GM19397 (cell line): ENCODE results near the gene GNAS.
A peak's percentile ranks its signal among the peaks of the same experiment; 100 is the strongest.
"Not testable (repeated sequence)": the region's sequence is repeated elsewhere in the genome, so short reads cannot be mapped to it uniquely, and the experiment has no call there.

Experiments
- ATAC-seq: cut with Tn5 transposase; IDR thresholded peaks from one replicate; pipeline ENCODE4 v1.9.1; 2021; ENCODE audit warnings: mild to moderate bottlenecking, moderate library complexity; ENCODE audit not compliant: unreplicated experiment

Gene GNAS

DNA sequence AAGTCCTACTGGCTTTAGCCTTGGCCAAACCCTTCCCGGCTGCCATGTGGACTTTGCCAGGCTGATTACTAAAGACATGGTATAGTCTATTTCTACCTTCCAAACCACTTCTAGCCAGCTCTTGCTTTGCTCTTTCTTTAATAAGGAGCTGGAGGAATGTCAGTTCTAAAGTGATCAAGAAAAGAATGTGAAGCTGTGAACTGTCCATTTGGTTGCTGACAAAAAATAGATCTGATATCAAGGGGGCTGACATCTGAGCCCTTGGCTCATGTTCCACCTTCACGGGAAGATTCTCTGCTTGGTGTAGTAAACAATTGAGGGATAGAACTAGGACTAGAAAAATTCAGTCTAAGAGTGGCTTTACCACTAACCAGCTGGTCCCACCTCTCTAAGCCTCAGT, 24.4 kb upstream of the GNAS start:
- ATAC-seq, result no peak

DNA sequence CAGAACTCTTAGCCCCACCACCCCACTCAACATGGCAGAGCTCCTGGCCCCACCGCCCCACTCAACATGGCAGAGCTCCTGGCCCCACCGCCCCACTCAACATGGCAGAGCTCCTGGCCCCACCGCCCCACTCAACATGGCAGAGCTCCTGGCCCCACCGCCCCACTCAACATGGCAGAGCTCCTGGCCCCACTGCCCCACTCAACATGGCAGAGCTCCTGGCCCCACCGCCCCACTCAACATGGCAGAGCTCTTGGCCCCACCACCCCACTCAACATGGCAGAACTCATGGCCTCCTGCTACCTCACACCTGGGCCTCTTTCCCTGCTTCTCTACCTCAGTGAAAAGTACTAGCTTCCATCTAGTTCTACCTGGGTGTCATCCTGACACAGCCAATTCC, 23.7 kb upstream of the GNAS start:
- ATAC-seq, result not testable (repeated sequence)

DNA sequence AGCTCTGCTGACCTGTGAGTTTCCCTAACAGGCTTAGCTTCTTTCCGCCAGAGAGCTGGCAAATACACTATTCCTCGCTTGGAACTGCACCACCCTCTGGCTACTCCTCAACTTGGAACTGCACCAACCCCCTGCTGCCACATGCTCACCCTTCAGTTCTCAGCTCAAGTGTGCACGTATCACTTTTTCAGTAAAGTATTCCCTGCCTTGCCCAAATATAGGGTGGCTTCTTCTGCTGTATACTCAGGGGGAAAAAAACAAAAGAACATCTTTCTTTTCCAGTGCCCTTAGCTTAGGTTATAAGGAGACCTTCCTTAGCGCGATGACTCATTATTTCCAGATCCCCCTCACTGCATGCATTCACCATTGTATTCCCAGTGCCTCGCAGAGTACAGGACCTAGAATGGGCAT, 23.0 kb upstream of the GNAS start:
- ATAC-seq, result no peak

DNA sequence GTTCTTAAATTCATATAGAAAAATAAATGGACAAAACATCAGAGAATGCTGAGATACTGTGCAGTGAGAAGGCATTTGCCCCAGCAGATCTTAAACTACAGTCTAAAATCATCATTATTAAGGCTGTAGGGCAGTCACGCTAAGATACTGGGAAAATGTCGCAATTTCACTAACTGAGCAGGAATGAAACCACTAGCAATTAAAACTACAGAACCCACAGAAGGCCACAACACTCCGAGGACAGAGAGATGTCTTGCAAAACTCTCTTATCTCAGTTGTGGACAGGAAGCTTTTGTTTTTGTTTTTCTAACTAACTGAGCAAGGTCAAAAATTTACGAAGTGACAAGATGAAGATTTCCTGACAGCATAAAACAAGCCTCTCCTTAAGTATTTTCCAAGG, 20.1 kb upstream of the GNAS start:
- no peak for ATAC-seq

DNA sequence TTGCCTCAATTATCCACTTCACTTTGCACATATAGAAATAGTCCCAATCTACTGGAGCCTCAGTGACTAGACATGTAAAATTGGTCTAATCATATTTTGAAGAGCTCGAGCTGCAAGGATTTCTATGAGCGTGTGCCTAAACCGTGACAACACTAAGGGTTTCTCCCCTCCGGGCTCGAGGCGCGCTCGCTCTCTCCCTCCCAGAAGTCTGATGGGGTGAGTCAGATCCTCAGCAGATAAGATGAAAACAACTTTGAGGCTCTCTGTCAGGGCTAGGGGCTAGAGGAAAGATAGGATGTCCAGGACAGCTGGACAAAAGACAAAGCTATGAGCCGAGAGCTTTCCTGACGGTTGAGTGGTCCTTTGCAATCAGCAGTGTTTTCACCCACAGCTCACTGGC, 18.6 kb upstream of the GNAS start:
- ATAC-seq, result no peak

DNA sequence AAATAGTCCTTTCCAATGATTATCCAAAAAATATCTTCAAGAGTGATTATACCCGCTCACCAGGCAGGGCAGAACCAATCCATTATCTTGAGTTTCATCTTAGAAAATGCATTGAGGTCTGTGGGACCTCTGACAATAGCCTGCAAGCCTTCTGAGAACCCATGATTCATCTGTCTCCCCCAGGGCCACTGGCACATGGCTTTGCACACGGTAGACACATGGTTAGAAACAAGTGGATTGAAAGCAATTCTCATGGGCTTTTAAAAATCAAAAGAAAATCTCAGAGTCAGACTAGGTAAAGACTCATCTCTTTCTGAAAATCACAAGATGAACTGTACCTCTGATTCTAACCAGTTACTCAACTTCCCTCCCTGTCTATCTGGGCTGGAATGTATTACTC, 17.3 kb upstream of the GNAS start:
- ATAC-seq, result no peak

DNA sequence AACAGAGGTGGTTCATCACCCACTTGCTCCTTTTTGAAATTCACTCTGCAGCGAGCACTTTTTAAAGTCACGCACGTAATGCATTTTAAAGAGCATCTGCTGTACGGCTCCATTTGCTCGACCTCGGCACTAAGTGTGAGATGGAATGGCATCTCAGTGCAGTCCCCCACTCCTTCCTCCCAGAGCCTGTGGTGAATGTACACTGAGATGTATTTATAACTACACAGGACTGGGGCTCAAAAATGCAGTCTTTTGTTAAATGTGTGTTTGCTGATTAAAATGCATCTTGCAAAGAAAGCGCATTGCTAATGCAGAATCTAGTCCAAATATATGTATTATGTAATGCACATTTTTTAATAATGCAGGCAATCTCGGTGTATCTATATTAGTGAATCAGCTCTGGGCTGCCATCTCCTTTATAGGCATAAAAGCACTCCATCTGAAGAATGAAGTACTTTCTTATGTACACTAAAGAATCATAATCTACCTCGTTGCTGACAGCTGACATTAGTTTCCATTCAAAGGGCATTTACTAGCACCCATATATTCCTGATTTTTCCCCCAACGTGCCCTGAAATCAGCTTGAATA, 15.8 kb upstream of the GNAS start:
- ATAC-seq, result no peak

DNA sequence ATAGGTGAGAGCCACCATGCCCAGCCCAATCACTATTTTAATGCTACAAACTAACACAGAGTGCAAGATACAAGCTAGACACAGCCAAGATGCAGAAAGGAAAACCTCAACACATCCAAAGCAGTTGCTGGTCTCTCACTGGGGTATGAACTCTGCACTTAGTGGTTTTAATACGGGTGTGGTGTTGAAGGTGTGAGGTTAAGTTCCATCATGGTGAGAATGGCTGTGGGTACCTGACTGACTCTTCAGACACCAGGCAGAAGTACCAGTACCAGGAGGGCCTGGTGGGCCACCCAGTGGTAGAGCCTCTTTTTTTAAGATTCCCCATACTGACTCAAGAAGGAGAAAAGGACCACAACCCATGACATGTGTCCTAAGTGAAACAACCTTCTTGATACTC, 14.8 kb upstream of the GNAS start:
- ATAC-seq, result no peak

DNA sequence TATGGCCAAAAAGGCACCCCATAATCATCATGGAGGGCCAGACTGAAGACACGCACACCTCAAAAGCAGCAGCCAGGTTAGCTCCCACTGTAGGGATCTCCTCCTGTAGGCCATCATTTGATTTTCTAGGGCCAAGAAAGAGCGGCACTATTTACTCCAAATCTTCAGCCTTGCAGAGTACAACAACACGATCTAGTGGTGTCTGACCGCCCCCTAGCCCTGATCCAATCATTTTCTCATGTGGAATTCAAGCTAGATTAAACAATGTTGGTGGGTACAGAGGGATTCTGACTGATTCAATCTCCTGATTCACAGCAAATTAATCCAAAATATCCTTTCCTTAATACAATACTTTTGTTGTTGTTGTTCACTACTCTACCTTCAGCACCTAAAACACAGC, 14.3 kb upstream of the GNAS start:
- ATAC-seq, result no peak

DNA sequence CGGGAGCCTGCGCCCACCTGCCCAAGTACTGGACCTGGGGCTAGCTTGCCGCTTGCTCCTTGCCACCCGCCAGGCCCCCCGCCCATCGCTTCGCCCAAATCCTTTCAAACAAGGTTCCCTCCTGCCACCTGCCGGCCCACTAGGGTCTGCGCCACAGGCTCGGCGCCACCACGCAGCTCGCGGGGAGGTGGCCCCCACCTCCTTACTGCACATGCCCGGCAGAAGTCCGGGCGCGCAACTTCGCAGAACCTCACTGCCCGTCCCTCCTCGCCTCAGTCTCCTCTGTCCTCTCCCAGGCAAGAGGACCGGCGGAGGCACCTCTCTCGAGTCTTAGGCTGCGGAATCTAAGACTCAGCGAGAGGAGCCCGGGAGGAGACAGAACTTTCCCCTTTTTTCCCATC, 13.0 kb upstream of the GNAS start:
- ATAC-seq, result no peak

DNA sequence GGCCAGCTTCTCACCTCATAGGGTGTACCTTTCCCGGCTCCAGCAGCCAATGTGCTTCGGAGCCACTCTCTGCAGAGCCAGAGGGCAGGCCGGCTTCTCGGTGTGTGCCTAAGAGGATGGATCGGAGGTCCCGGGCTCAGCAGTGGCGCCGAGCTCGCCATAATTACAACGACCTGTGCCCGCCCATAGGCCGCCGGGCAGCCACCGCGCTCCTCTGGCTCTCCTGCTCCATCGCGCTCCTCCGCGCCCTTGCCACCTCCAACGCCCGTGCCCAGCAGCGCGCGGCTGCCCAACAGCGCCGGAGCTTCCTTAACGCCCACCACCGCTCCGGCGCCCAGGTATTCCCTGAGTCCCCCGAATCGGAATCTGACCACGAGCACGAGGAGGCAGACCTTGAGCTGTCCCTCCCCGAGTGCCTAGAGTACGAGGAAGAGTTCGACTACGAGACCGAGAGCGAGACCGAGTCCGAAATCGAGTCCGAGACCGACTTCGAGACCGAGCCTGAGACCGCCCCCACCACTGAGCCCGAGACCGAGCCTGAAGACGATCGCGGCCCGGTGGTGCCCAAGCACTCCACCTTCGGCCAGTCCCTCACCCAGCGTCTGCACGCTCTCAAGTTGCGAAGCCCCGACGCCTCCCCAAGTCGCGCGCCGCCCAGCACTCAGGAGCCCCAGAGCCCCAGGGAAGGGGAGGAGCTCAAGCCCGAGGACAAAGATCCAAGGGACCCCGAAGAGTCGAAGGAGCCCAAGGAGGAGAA, 12.3 kb upstream of the GNAS start:
- no peak for ATAC-seq

DNA sequence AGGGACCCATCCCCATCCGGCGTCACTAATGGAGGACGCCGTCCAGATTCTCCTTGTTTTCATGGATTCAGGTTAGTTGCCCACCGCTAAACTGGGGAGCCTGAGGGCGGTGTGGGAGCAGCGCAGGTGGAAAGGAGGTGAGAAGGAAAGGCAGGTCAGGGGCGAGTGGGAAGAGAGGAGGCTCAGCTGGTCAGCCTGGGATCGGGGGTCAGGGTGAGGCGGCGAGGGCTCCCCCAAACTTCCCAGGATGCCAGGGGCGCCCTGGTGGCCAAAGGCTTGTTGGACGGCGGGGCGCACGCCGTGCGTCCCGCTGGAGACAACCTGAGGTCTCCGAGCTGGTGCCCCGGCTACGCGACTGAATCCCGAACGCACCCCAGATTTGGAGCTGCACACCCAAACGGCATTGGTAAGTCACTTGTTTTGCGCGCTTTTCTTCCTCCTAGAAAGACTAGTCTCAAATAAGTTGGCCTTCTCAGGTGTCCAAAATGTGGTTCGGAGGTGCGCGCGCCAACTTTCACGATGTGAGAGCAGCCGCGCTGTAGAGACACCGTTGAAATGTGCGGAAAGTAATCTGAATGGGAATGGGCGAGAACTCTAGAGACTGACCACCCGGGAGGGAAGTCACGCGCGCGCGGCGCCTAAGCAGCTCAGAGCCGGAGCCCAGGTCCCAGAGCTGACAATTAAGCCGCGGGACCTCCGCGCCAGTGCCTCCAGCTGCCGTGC, 11.5 kb upstream of the GNAS start:
- no peak for ATAC-seq

DNA sequence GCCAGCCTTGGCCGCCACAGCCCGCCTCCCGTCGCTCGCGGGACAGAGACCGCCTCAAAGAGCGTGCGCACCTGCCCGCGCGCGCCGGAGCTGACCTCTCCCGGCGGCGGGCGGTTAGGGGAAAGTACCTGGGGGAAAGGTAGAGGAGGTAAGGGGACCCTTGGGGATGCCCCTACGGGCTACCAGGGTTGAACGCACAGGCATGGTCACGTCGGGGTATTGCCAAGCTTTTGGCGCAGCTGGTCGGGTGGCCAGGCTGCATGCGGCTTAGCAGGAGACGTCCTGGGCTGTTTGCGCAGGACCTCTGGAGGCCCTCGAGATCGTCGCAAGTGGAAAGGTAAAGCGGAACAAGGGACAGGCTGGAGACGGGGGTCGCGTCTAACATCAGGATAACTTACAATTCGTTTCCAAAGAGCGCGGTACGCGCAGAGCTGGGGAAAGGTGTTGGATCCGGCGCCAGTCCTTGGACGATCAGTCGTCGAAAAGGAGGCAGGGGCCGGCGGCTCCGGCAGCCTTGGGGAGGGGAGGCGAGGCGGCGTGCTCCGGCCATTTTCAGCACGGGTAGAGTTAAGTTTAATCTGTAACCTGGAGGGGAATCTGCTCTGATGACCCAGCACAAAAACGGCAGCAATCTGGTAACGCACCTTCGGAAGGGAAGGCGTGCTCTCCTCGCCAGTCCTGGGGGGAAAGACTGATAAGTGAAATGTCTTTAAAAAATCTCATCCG, 10.8 kb upstream of the GNAS start:
- ATAC-seq, result no peak

DNA sequence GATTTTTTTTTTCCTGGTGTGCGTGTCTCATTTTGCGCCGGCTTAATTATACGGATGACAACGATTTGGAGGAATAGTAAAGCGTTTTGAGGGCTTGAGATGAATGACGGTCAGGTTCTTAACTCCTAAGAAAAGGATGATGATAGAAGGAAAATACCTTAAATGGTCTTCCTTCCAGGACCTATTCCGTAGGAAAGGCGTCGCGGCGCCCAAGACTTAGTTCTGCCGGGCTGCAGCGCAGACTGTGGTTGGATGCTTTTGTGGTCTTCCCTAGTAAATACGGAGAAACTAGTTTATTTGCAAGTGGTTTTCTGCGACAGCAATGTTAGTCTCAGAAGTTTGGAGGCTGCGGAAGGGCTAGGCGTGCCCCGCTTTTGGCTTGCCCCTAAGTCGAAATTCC, 10.2 kb upstream of the GNAS start:
- no peak for ATAC-seq

DNA sequence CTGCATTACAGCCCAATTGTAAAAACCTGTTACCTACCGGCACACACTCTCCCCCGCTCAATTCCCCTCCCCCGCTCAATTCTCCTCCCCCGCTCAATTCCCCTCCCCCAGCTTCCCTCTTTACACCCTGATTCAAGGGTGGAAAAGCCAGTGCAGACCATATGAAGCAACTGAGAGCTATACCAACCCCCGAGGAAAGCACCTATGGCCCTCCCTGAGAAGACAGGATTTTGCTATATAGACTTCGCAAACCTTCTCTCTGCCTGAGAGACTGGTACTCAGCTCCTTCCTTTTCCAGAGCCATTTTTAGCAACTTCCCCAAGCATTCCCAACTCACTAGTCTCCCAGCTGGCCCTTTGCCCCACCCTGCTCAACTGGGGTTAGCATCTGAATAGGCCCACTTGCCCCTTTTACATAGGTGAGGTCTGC, 9.4 kb upstream of the GNAS start:
- no peak for ATAC-seq

DNA sequence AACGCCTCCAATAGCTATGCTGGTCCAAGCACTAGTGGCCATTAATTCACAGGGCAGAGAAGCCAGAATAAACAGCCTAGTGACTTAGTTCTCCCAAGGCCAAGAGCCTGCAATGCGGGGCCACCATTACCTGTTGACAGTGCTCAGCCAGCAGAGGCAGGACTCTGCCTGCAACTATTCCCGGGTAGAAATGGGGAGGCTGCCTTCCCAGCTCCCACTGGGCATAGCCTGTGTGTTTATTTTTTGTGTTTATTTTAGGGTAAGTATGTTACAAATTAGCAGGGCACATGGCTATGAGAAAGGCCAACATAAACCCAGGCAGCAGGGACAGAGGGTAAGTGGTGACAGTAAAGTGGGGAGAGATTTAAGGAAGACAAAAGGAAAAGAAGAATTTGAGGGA, 6.8 kb upstream of the GNAS start:
- ATAC-seq, result no peak

DNA sequence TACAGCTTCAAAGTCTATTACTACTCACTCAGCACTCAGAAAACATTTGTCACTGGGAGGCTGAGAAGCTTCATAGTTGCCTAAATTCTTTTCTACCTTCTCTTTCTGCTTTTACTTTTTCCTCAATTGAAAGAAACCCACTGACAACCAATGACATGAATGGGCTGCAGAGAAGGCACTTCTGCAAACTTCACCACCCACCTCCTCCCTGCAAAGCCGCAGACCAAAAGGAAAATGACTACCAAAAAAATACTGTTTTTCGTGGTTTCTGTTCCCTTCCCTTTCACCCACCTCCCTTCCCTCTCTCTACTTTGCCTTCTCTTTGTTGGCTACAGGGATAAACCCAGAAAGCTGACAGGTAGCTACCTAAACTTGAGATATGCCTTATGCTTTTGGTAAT, 5.1 kb upstream of the GNAS start:
- no peak for ATAC-seq

DNA sequence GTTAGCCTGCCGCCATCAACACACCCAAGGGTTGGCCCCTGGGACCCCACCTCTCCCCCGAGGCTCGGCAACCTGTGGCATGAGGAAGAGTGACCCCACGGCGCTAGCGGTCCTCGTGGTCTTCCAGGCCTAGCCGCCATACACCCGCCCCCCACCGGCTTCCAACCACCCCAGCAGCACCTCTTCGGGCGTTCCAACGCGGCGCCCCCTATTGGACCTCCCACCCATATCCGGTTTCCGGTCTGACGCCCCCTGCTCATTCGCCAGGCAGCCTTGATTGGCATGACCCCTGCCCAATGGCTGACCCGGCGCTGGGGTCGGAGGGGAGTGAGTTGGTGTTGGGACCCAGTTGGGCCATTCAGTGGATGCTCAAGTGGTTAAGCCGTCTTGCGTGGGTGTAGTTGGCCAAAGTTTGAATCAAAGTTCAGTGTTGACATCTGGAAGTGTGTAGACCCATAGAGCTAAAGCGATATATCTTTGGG, 1.8 kb upstream of the GNAS start, which contains the start of gene GNAS-AS1:
Gene GNAS-AS1 (minus strand): TSS at position 210 of the 482 bp plus-strand sequence.
- peak; percentile 75 for ATAC-seq

DNA sequence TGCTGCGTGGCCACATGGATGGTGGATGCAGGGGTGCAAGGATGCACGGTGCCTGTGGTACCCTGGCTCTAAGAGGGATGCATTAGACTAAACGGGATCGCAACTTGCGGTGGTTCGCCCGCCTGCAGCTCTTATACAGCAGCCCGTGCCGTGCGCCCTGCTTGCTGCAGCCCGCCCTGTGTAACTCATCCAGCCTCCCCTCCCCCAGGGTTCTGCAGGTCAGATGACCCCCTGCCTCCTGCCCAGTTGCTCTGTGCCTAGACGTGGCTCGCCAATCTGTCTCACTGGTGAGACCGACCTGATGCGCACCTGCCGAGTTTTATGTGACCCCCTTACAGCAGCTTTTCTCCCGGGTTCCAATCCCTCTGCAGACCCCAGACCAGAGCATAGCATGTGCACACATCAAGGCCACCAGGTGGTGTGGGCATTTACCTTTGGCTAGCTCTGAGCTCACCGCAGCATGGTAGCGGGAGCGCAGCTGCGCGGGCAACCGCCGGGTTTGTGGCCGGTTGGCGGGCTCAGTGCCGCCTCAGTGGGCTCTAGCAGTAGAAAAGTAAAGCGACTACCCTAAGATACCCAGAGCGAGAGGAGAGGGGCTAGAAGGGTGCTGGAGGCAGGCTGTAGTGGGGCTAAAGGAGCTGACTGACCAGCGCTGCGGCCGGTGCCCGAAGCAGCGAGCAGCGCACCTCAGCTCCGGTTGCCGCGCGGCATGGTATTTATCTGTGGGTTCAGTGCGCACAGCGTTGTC, 1.1 kb upstream of the GNAS start:
- ATAC-seq, result no peak

DNA sequence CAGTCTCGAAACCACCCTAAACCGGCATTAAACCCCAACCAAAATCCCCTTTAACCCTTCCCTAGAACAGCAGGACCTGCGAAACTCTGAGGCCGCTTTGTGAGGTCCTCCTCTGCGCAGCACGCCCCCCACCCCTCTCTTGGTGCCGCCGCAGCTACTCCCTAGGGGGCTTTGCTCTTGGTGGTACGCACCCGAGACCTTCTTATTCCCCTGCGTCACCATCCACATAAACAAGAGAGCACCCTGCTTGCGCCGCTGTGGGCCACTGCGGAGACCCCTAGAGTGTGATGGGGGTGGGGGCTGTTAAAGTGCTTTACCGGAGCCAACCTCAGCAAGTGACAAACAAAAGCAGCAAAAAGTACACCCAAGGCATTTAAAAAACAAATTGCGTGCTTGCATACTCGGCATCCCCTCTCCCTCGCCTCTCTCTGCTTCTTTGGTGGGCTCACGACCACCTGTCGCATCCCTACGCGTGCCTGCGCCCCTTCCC, 502 bp upstream of the GNAS start:
- no peak for ATAC-seq
